Measurements from ENCODE around the gene GABRB3. TPM values are rescaled to one million over a fixed set of nuclear protein-coding genes. Genes with fewer than 3 reads are reported as not detected.

GABRB3 gene
- total and polyA plus RNA-seq, 2 donors (not counting 3 experiments of a cell fraction or from before 2014, with no cell fraction given): 0.03 TPM; not detected in 1

GRCh38 chr15:26525096-26525495 is 247.8 kb downstream of the GABRB3 start:
- H3K9me3 ChIP-seq (replicated peaks; ENCODE audit: control insufficient read depth, insufficient read depth, low read length): peaks cover 5% of the 10 kb centered on the region
- H3K4me3 ChIP-seq (replicated peaks in 1 of 3; ENCODE audit: insufficient read depth in 1 of 3, low read depth in 1 of 3, low read length in 3 of 3): no peak overlapping the region
- ChIA-PET POLR2A (no interaction called here), CTCF (no interaction called here)
- H3K27ac ChIP-seq (ENCODE audit: insufficient read depth, low read depth, low read length): no peak overlapping the region
- no peak overlapping the region for H3K4me2 ChIP-seq (ENCODE audit: insufficient read depth, low read length)
- H3K9ac ChIP-seq (replicated peaks; ENCODE audit: extremely low read depth, insufficient read depth, low read length): no peak overlapping the region
- H3K36me3 ChIP-seq (ENCODE audit: control insufficient read depth in 2 of 2, extremely low read depth in 1 of 2, insufficient read depth in 2 of 2, low read length in 2 of 2): no peaks in the 10 kb centered on the region
- FAIRE-seq: no peak
- H3K79me2 ChIP-seq (ENCODE audit: control insufficient read depth, insufficient read depth, low read length): no peaks in the 10 kb centered on the region
- H3K4me1 ChIP-seq (ENCODE audit: control insufficient read depth, extremely low read depth, insufficient read depth, low read length): no peaks in the 10 kb centered on the region
- H3K27me3 ChIP-seq (ENCODE audit: control insufficient read depth in 2 of 2, insufficient read depth in 2 of 2, low read length in 2 of 2): no peaks in the 10 kb centered on the region
- intact Hi-C loops (cut with micrococcal nuclease) (no loop called here), dilution Hi-C loops (cut with MboI; ENCODE audit: extremely low pct_ligation_motif_present, low sequenced_read_pairs) (no loop called here)
- H3K9me1 ChIP-seq (replicated peaks; ENCODE audit: control insufficient read depth, extremely low read depth, insufficient read depth, low read length): no peaks in the 10 kb centered on the region
- H2AFZ ChIP-seq (ENCODE audit: low read depth, low read length): no peak overlapping the region
- TF ChIP-seq CTCF (IDR thresholded peaks at IDR 0.05; ENCODE audit: extremely low read depth in 1 of 2, insufficient read depth in 1 of 2, low read depth in 1 of 2, low read length in 2 of 2) (no peak), MAX (IDR thresholded peaks at IDR 0.05; ENCODE audit: insufficient read depth, insufficient read length) (no peak), POLR2A (IDR thresholded peaks at IDR 0.05; ENCODE audit: low read depth, low read length) (no peak), FOS (IDR thresholded peaks at IDR 0.05; ENCODE audit: borderline replicate concordance, insufficient read depth, low read length) (no peak), MYC (IDR thresholded peaks at IDR 0.05; ENCODE audit: low read depth, low read length) (no peak), JUN (IDR thresholded peaks at IDR 0.05; ENCODE audit: borderline replicate concordance, insufficient read depth, insufficient read length, low read depth) (no peak), POLR2AphosphoS5 (IDR thresholded peaks at IDR 0.05; ENCODE audit: insufficient read depth, low read depth, low read length) (no peak), EZH2 (IDR thresholded peaks at IDR 0.05; ENCODE audit: borderline replicate concordance, low read depth, low read length, severe bottlenecking) (no peak), GATA2 (IDR thresholded peaks at IDR 0.05; ENCODE audit: insufficient read depth, insufficient read length, low read depth, low read length) (no peak)
- BruUV-seq (replicated peaks): no TSS peak
- no peak for DNase-seq (ENCODE audit: low read depth, low spot score)
- no peaks in the 10 kb centered on the region for H4K20me1 ChIP-seq (replicated peaks; ENCODE audit: control insufficient read depth, extremely low read depth, insufficient read depth, low read length)

Data from endothelial cell of umbilical vein (primary cell).